HG02759 (cell line): ENCODE results near the gene NAA80.
"Not testable (repeated sequence)": the region's sequence is repeated elsewhere in the genome, so short reads cannot be mapped to it uniquely, and the experiment has no call there.

Experiments used
- ATAC-seq: cut with Tn5 transposase; IDR thresholded peaks from one replicate; pipeline ENCODE4 v1.9.1; 2021; ENCODE audit warnings: mild to moderate bottlenecking, moderate library complexity; ENCODE audit not compliant: unreplicated experiment

NAA80 gene

DNA sequence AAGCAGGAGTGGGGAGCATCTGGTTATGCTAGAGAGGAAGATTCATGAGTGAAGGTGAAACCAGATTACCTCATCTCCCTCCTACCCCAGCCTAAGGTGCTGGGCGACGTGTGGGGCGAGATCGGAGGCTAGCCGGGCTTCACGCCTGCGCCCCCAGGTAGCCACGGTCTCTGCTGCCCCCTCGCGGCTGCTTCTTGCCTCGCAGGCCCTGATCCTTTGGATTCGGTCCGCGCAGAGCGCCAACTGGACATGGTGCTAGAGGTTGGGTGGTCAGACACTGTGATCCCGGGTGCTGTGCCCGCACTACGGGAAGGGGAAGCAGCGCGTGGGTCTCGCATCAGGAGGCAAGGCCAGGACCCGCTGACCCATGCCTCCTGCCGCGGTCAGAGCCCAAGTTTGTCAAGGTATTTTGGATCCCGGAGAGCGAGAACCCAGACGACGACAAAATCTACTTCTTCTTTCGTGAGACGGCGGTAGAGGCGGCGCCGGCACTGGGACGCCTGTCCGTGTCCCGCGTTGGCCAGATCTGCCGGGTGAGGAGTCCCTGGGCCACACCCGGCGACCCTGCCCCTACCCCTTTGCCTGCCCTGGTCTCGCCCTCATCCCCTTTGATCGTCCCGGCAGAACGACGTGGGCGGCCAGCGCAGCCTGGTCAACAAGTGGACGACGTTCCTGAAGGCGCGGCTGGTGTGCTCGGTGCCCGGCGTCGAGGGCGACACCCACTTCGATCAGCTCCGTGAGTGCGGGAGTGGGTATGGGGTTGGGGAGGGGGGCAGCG, 26.1 kb downstream of the NAA80 start:
- peak; percentile 83 for ATAC-seq

DNA sequence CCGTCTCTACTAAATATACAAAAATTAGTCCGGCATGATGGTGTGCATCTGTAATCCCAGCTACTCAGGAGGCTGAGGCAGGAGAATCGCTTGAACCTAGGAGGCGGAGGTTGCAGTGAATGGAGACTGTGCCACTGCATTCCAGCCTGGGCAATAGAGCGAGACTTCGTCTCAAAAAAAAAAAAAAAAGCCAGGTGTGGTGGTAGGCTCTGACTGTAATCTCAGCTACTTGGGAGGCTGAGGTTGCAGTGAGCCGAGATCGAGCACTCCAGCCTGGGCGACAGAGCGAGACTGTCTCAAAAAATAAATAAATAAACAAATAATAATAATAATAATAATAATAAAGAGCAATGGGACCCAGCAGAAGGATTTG, 26.7 kb downstream of the NAA80 start:
- not testable (repeated sequence) for ATAC-seq

DNA sequence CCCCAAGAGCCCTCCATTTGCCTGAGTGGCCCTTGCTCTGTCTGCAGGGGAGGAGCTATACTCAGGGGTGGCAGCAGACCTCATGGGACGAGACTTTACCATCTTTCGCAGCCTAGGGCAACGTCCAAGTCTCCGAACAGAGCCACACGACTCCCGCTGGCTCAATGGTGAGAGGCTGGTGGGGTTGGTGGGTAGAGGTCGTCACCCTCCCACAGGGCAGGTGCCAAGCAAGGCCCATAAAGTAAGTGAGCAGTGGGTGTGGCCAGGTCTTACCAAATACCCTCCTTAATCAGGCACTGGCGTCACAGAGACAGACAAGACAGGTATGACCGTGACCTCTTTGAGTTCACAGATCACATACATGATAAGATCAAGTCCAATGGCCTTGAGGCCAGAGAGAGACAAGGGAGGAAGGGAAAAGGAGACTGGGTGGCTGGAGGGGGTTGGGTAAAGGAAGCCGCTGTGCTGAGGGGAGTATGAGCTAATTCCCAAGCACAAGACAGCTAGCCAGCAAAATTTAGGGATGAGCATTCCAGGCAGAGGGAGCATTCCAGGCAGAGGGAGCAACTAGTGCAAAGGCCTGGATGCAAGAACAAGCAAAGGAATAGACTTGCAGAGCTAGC, 27.8 kb downstream of the NAA80 start:
- no peak for ATAC-seq

DNA sequence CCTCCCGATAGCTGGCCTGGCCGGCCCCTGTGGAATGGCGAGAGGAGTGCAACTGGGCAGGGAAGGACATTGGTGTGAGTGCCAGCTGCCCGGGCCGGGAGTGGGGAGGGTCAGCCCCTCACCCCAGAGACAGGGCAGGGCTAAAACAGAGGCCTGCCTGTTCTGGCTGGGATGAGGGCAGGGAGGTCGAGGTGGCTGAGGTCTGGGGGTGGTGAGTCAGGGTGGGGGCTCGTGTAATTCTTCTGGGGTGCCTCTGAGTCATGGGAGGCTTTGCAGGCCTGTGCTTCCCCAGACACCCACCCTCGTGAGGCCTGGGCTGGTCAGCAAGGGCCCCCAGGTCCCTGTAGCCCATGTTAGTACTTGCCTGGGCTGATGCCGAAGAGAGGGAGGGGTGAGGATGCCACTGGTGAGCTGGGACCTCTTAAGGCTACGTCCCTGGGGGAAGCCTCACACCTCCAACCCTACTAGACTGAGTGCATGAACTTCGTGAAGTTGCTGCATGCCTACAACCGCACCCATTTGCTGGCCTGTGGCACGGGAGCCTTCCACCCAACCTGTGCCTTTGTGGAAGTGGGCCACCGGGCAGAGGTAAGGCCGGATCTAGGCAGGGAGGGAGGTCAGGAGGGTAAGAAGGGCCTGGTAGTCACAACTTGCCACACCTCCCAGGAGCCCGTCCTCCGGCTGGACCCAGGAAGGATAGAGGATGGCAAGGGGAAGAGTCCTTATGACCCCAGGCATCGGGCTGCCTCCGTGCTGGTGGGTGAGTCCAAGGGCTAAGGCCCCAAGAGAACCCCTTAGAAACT, 28.6 kb downstream of the NAA80 start:
- no peak for ATAC-seq

DNA sequence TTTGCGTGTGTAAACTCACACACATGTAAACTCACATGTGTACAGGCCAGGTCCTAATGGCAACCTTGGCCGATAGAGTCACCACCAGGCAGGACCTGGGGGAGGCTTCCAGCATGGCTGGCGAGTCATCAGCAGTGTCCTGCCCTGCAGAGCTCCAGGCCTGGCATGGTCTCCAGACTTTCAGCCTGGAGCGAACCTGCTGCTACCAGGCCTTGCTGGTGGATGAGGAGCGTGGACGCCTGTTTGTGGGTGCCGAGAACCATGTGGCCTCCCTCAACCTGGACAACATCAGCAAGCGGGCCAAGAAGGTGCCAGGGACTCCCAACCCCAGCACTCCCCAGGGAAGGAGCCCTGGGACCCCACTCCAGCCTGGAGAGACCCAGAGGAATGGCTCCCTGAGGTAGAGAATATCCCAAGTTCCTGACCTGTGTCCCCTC, 29.2 kb downstream of the NAA80 start:
- ATAC-seq = no peak

DNA sequence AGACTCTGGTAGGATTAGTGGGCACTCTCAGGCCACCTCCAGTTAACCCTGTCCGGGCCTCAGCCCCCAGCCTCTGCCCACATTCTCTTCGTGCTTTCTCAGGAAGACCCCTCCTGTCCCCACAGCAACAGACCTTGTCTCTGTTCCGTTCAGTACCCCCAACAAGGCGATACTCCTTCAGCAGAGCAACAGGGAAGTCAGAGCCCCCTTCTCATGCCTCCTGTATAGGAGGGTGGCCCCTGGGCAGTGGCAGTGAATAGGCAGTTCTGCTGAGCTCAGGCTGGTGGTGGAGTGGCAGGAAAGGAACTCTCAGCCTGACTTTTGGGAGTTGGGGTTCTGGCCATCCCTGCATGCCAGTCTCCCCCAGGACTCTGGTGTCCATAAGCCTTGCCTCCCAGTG, 29.7 kb downstream of the NAA80 start:
- ATAC-seq = no peak

DNA sequence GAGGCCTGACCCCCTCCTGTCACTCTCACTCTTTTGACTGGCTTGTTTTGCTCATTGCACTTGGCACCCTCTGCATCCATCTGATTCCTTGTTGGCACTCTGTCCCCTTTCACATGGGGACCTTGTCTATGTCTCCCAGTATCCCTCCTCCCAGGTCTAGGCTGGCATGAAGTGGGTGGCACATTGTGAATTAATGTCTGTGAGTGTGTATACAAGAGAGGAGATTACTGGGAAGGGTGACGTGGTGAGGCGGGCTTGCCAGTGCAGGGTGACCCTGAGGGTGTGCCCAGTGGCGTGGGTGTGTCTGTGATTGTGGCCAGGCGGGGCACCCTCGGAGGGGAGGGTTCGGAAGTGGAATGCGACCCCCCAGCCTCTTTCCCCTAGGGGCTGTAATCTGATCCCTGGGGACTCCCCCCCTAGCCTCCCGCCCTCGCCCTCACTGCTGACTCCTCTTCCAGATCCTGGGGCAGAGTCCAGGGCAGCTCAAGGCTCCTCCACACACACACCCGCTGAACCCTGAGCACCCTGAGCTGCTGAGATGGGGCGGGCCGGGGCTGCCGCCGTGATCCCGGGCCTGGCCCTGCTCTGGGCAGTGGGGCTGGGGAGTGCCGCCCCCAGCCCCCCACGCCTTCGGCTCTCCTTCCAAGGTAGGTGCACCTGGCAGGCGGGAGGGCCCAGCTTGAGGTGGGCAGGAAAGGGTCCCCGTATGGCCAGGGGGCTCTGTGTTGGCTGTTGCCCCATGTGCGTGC, 30.3 kb downstream of the NAA80 start, which contains the start of gene SEMA3B:
Gene SEMA3B, plus strand, starts transcription at position 445 of the 749 bp plus-strand sequence. Its CDS starts 94 bp downstream, at position 539.
- no peak for ATAC-seq

DNA sequence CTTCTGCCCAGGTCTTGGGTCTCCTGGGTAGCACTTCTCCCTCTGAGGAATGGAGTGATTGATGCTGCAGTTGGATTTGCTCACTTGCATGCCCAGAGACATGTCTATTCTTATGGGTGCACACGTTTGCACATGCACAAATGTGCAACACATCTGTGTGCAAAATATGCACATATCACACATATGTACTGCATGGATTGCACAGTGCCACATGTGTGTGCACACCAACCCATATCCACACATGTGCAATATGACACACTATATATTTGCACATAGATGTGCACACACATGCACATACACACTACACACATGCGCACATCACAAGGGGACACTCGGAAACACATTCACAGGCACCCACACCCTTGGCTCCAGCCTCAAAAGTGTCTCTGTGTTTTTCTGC, 30.9 kb downstream of the NAA80 start:
- no peak for ATAC-seq

DNA sequence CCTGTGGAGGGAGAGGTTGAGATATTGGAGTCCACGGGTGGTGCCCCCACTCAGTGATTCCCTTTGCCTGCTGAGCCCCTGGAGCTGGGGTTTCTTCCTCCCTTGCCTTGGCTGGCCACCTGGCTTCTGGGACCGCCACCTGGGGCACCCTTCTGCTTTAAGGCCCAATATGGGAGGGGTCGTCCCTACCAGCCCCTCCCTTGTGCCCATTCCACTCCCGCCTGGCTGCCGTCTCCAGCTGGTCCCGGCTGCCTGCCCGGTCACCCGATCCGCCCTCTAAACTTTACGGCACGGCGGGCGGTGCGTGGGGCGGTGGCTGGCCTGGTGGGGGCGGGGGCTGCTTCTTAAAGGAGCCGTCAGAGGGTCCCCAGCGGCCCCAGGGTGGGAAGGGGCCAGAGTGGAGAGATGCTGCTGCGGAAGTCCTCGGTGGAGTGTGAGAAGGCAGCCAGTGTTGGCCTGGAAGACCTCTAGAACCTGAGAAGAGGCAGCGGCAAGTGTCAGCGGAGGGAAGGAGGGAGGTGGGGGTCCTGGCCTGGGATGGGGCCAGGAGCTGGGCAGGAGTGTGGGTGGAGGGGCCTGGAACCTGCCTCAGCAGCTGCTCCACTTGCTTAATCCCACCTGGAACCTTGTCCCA, 31.8 kb downstream of the NAA80 start:
- ATAC-seq = no peak

DNA sequence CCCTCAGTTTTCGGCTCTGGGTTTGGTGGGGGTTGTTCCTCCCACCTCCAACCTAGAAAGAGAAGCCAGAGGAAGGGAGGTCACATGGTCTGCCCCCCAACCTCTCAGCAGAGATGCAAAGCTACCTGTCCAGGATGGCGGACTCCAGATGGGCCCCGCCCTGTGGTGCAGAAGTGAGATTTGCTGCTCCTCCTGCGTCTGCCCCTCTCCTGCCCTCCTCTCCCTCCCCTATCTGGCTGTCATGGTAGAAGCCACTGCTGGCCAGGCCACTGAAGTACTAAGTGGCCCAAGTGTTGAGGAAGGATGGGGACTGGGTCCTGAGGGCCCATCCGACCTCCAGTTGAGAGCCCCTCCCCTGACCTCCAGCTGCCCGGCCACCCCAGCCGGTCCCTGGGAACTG, 32.4 kb downstream of the NAA80 start:
- ATAC-seq = no peak

DNA sequence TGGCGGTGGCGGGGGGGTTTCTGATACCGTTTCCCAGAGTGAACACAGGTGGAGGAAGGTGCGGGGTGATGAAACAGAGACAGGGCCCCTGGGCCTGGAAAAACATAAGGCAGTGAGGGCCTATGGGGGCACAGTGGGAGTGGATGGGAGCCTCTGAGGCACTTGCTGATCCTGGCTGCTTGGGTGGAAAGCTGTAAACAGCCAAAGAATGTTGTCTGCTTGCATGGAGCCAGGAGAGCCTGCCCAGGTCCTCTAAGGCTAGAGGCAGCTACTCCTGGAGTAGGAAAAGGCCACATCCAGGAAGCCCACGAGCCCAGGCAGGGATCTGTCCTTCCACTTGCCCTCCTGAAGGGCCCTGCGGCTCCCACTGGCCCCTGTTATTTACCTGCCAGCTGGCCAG, 33.2 kb downstream of the NAA80 start:
- ATAC-seq = no peak

DNA sequence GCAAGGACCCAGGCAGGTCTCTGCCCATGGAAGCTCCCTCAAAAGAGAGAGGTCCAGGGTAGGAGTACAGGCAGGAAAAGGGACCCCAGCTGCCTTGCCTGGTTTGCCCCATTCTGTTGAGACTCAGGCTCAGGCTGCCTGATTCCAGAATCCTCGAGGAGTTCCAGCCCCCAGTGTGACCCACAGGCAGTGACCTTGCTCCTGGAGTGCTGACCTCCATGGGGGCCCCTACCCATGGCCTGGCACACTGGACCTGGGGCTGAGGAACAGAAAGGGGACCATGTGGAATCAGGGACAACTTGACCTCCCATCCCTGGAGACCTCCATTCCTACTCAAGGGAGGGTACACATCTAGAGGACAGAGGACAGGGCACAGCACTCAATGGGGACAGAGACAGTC, 33.6 kb downstream of the NAA80 start:
- no peak for ATAC-seq

DNA sequence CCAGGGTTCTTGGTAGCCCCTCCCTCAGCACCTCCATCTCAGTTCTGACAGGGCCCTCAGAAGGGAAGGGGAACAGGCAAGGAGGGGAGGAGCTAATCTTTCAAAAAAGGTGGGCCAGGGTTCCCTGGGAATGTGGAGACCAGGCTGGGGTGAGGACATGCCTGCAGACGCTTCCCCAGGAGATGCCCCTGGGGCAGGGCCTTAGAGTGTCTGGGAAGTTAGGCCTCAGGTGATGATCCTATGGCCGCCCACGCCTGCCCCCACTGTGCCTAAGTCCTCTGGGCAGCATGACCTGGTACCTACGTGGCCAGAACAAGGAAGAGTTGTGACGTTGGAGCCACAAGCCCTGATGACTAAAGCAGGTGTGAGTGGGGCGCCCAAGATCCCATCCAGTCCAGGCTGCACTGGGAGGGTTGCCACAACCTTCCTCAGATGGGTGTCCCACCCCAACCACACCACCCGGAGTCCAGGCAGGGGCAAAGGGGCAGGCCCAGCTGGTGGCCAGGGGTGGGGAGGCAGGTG, 34.2 kb downstream of the NAA80 start:
- no peak for ATAC-seq

DNA sequence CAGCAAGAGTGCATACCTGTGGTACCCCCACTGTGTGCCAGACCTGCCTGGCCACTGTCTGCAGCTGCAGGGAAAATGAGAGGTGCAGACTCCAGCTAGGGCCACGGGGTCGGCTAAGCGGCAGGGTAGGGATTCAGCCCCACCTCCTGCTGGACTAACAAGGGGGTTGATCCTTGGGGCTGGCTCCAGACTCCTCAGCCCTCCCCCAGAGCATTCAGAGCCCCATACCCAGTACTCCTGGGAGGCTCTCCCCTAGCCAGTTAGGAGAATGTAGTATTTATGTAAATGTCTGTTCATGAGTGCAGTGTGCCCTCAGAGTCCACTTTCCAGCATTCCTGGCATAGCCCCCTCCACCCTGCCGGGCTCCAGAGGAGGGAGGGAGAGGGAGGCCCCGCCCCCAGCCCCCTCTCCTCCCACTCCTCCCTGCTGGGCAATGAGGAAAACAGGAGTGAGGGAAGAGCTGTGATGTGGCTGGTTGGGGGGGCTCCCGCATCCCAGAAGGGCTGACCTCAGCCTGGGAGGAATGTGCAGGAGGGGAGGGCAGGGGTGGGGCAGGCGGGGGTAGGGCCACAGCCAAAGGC, 34.7 kb downstream of the NAA80 start:
- ATAC-seq = no peak

DNA sequence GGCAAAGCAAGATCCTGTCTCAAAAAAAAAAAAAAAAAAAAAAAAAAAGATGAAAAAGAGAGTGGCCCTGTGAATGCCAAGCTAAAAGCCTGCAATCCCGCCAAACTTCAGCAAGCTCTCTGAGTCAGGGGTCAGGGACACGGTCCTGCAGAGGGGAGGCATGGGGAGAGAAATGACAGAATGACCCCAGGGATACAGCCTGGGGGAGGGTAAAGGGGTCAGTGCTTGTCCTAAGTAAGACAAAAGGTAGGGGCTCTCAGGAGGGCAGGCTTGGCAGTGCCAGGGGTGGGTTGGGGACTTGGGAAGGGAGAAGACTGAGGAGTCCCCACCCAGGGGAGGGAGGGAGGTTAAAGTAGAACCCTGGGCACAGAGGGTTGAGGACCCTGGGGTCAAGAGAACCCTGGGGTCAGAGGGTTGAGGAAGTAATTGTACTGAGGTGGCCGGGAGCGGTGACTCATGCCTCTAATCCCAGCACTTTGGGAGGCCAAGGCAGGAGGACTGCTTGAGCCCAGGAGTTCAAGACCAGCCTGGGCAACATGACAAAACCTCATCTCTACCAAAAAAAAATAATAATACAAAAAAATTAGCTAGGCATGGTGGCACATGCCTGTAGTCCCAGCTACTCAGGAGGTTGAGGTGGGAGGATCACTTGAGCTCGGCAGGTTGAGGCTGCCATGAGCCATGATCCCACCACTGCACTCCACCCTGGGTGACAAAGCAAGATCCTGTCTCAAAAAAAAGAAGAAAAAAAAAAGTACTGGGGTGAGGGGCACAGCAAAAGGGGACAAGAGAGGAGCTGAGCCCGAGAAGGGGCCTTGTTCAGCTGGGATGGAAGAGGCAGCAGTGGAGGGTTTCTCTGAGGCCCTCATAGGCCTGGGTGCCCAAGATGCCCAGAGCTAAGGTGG, 35.5 kb downstream of the NAA80 start:
- ATAC-seq = no peak

DNA sequence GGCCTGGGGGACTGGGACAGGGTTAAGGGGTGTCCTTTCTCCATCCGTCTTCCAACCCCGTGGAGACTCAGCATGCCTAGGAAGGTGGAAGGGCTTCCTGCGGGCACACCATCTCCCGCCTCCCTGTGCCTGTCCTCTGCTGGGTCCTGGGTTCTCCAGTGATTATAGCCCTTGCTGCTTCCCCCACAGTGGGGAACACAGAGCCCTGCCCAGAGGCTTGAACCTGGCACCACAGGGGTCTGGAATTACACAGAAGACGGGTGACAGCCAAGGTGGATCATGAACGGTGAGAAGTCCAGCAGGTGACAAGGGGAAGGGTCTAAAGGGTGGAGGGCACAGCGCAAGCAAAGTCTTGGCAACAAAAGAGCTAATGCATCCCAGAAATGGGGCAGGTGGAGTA, 36.4 kb downstream of the NAA80 start:
- no peak for ATAC-seq

DNA sequence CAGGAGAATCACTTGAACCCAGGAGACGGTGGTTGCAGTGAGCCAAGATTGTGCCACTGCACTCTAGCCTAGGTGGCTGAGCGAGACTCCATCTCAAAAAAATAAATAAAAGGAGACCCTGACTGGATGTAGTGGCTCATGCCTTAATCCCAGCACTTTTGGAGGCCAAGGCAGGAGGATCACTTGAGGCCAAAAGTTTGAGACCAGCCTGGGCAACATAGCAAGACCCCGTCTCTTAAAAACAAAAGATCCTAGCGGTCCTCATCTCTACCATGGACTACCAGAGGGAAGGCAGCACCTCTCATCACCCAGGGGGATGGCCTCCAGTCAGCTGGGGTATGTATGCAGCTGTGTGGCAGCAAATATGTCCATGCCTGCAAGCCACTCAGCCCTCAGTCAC, 37.0 kb downstream of the NAA80 start:
- not testable (repeated sequence) for ATAC-seq

DNA sequence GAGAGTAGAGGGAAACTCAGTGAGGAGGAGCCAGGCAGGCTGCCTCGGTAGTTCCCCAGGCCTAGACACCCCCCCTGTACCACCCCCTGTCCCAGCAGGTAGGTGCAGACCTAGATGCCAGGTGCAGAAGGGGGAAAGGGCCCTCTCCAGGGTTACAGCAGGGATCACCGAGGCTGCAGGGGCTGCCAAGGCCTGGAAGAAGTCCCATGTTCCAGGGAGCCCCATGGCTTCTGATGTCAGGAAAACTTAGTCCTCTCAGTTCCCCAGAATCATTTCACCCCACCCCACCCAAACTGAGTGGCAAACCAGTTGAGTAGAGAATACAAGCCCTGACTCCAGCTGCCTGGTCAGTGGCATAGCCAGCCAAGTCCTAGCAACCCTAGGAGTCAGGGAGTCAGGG, 37.7 kb downstream of the NAA80 start:
- no peak for ATAC-seq

DNA sequence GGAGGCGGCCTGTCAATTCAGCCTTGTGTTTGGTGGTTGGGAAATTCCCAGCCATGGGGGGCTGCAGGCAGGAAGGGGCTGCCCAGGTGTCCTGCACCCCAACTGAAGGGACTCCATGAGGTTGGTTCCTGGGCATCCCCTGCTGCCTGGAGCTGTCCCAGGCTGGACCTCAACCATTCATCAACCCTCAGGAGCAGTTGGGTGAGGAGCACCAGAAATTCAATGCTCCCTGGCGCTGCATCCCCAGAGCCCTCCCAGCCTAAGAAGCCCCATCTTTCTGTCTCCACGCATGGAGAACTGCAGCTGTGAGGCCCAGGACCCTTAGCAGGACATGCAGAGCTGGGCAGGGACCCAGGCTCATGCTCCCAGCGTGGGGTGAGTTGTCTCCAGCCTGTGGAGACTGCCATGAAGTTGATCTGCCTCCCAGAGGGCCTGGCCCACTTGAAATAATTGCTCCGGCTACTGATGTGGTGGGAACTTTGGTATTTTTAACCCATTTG, 38.2 kb downstream of the NAA80 start:
- no peak for ATAC-seq
